Lung (tissue), 12 donors: ENCODE measurements around the gene GSE1. TPM values are rescaled to one million over a fixed set of nuclear protein-coding genes. Genes with fewer than 3 reads are reported as not detected.

Source experiments
- ATAC-seq: fragments of 200-7000 bp; cut with Tn5 transposase; one replicate; pipeline ENCODE4 v1.9.1; 2020; ENCODE audit warnings: moderate number of reproducible peaks; ENCODE audit not compliant: insufficient read depth, low FRiP score
- DNase-seq, 3 donors: peaks; one replicate each; pipeline ENCODE4 v3.0.0-alpha.2; 2013 to 2017
- H3K27ac ChIP-seq, 2 donors: one replicate each; pipeline ENCODE4 v1.5.1; 2013; ENCODE audit warnings: mild to moderate bottlenecking in 2 of 2, moderate library complexity in 2 of 2, control low read depth in 1 of 2, inconsistent platforms in 1 of 2, low read depth in 1 of 2, low read length in 1 of 2
- H3K27me3 ChIP-seq, 3 donors: one replicate each; pipeline ENCODE4 v1.5.1; 2013; ENCODE audit warnings: low read length in 2 of 3; ENCODE audit not compliant: control insufficient read depth in 3 of 3, insufficient read depth in 3 of 3
- H3K36me3 ChIP-seq, 4 donors: one replicate each; pipeline ENCODE4 v1.5.1; 2013; ENCODE audit warnings: low read length in 4 of 4, mild to moderate bottlenecking in 1 of 4, moderate library complexity in 1 of 4; ENCODE audit not compliant: control insufficient read depth in 4 of 4, insufficient read depth in 4 of 4
- H3K4me1 ChIP-seq, 5 donors: one replicate each; pipeline ENCODE4 v1.5.1; 2013; ENCODE audit warnings: low read length in 5 of 5, mild to moderate bottlenecking in 2 of 5, moderate library complexity in 1 of 5; ENCODE audit not compliant: control insufficient read depth in 5 of 5, insufficient read depth in 5 of 5
- H3K4me3 ChIP-seq: one replicate; pipeline ENCODE4 v1.5.1; 2013; ENCODE audit warnings: mild to moderate bottlenecking, control low read depth, moderate library complexity
- H3K9ac ChIP-seq, 2 donors: one replicate each; pipeline ENCODE4 v1.5.1; 2013; ENCODE audit warnings: low read length in 2 of 2, control low read depth in 1 of 2; ENCODE audit not compliant: insufficient read depth in 1 of 2
- H3K9me3 ChIP-seq, 4 donors: one replicate each; pipeline ENCODE4 v1.5.1; 2013; ENCODE audit warnings: low read length in 3 of 4, mild to moderate bottlenecking in 1 of 4, moderate library complexity in 1 of 4; ENCODE audit not compliant: control insufficient read depth in 4 of 4, insufficient read depth in 3 of 4
- WGBS, 2 donors: extraction: QIAGEN DNeasy Blood & Tissue Kit; methylation state at CpG; one replicate each; pipeline ENCODE4 v1.1.7; 2013; 5-methylcytosine and 5-hydroxymethylcytosine counted together
- polyA plus RNA-seq, 2 donors: library from polyadenylated mRNA; stranded (reverse); fragments of 200-250 nt; gene quantifications; one replicate each; pipeline ENCODE4 v1.2.1, GENCODE V29; 2013
- total RNA-seq, 2 donors: library from RNA; depleted of rRNA in 1 of 2; stranded (reverse); fragments of >200 nt in 1 of 2; gene quantifications; one replicate each; pipeline ENCODE4 v1.2.1, GENCODE V29; 2014 to 2021
- TF ChIP-seq, protein P1 (sequence below): IDR thresholded peaks from 2 replicates; pipeline ENCODE4 v1.5.1; 2012; ENCODE audit warnings: mild to moderate bottlenecking; ENCODE audit errors: control extremely low read depth, extremely low read depth
- donor health status: control.
- donor health status: control.
- donor health status: Bipolar disorder and iron deficiency.
- donor health status: healthy.
- donor health status: DM: yes; HTN: yes; CAD: no.

GSE1 gene
- total and polyA plus RNA-seq, 4 donors: 21.3 to 122 (median 74.7) TPM

DNA sequence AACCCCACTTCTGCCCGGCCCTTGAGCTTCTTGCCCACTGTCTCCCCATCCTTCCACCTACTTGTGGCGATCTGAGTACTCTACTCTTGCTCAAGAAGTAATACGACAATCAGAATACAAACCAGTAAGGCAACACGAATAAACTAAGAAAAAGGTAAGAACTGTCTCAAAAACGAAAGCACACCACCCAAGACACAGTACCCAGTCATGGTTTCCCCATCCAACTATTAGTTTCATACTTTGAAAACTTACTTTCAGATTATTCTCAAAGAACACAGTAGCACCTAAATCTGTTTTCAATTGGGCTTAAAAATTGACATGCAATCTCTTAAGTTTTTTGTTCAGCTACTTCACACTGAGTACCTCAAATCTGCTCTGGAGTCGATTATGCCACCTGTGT, 61.7 kb downstream of the GSE1 start:
- Histone ChIP-seq H3K9me3 (no peaks in the 10 kb centered on the region), H3K9ac (no peak overlapping the region), H3K4me3 (no peak overlapping the region), H3K4me1 (peaks cover 0 to 15% (median 6%) of the 10 kb centered on the region in 5 donors), H3K27ac (no peak overlapping the region), H3K27me3 (no peaks in the 10 kb centered on the region), H3K36me3 (peaks cover 10 to 55% (median 36%) of the 10 kb centered on the region in 4 donors)
- DNase-seq (no peak), ATAC-seq (no peak)
- TF ChIP-seq, protein P1, sequence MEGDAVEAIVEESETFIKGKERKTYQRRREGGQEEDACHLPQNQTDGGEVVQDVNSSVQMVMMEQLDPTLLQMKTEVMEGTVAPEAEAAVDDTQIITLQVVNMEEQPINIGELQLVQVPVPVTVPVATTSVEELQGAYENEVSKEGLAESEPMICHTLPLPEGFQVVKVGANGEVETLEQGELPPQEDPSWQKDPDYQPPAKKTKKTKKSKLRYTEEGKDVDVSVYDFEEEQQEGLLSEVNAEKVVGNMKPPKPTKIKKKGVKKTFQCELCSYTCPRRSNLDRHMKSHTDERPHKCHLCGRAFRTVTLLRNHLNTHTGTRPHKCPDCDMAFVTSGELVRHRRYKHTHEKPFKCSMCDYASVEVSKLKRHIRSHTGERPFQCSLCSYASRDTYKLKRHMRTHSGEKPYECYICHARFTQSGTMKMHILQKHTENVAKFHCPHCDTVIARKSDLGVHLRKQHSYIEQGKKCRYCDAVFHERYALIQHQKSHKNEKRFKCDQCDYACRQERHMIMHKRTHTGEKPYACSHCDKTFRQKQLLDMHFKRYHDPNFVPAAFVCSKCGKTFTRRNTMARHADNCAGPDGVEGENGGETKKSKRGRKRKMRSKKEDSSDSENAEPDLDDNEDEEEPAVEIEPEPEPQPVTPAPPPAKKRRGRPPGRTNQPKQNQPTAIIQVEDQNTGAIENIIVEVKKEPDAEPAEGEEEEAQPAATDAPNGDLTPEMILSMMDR: no peak
- 69 to 85% methylated on average over 6 of the region's 6 CpGs for WGBS, 2 donors

DNA sequence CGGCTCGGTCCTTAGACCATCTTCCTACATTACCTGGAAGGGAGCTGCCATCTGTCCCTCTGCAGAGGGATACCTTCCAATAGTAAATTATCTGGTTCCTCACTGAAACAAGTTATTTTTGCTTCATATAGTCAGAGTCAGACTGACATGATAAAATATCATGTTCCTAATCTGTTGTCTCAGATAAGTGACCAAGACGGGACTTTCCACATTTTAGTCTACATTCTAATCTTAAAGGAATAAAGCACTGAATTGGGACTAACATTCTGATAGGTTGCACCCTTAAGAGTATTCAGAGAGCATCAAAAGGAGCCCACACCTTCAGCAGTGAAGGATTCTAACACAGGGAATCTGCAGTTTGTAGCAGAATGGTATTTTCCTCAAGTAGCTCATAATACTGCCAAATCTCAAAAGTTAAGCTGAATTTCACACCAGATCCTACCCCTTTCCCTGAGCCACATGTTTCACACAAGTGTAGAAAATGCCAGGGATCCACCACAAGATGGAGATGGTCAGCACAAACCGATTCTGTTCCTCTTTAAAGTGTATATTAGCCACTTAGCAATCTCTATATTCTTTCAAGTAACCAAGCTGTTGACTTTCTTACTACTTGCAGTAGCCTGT, 62.2 kb downstream of the GSE1 start:
- DNase-seq (peak in 1 of 3 donors; percentile 42), ATAC-seq (no peak)
- TF ChIP-seq, protein P1: no peak
- WGBS, 2 donors: 65 to 71% methylated on average over 4 of the region's 4 CpGs
- H3K9ac ChIP-seq: no peak overlapping the region
- peaks cover 10 to 53% (median 35%) of the 10 kb centered on the region in 4 donors for H3K36me3 ChIP-seq
- no peak overlapping the region for H3K27ac ChIP-seq
- no peak overlapping the region for H3K4me3 ChIP-seq
- no peaks in the 10 kb centered on the region for H3K9me3 ChIP-seq
- H3K27me3 ChIP-seq: no peaks in the 10 kb centered on the region
- peaks cover 0 to 15% (median 6%) of the 10 kb centered on the region in 5 donors for H3K4me1 ChIP-seq

GRCh38 chr16:85676466-85676865, 63.3 kb downstream of the GSE1 start:
- no peak overlapping the region for H3K4me3 ChIP-seq
- H3K36me3 ChIP-seq: peaks cover 8 to 47% (median 32%) of the 10 kb centered on the region in 4 donors
- ATAC-seq: no peak
- TF ChIP-seq, protein P1: no peak
- H3K9ac ChIP-seq: no peak overlapping the region
- 93% methylated on average over 7 of the region's 7 CpGs for WGBS, 2 donors
- no peak overlapping the region for H3K27ac ChIP-seq
- no peak for DNase-seq
- peaks cover 2 to 15% (median 6%) of the 10 kb centered on the region in 5 donors for H3K4me1 ChIP-seq
- H3K27me3 ChIP-seq: no peaks in the 10 kb centered on the region
- H3K9me3 ChIP-seq: no peaks in the 10 kb centered on the region
